ENCODE data around the gene EME1.

The EME1 gene

GRCh38 chr17:50364061-50364458, 9.0 kb upstream of the EME1 start:
- no peak for DNase-seq

GRCh38 chr17:50364715-50365114, 8.3 kb upstream of the EME1 start:
- no peak for DNase-seq

GRCh38 chr17:50365165-50365564, 7.9 kb upstream of the EME1 start:
- DNase-seq, result no peak

- no peak for DNase-seq
Measured at GRCh38 chr17:50365649-50366393, 7.2 kb upstream of the EME1 start.

GRCh38 chr17:50367401-50367800, 5.6 kb upstream of the EME1 start:
- DNase-seq, result no peak

GRCh38 chr17:50370052-50370451, 3.0 kb upstream of the EME1 start:
- no peak for DNase-seq

- no peak for DNase-seq
Measured at GRCh38 chr17:50371526-50371925, 1.5 kb upstream of the EME1 start.

- DNase-seq, result peak in 1 of 2 experiments; percentile 53
Measured at GRCh38 chr17:50372222-50372757, 739 bp upstream of the EME1 start.

- no peak for DNase-seq
Measured at GRCh38 chr17:50373705-50374104, 676 bp downstream of the EME1 start.

GRCh38 chr17:50375858-50376538, 3.0 kb downstream of the EME1 start:
- DNase-seq, result no peak

GRCh38 chr17:50379351-50380132, 6.5 kb downstream of the EME1 start:
- no peak for DNase-seq

- DNase-seq, result no peak
Measured at GRCh38 chr17:50380369-50381259, 7.6 kb downstream of the EME1 start.

- DNase-seq, result no peak
Measured at GRCh38 chr17:50381260-50381815, 8.3 kb downstream of the EME1 start.

- DNase-seq, result no peak
Measured at GRCh38 chr17:50381920-50382319, 8.9 kb downstream of the EME1 start.

- DNase-seq, result no peak
Measured at GRCh38 chr17:50382931-50383330, 9.9 kb downstream of the EME1 start.

- DNase-seq, result no peak
Measured at GRCh38 chr17:50386510-50386909, 13.5 kb downstream of the EME1 start.

GRCh38 chr17:50388728-50389127, 15.7 kb downstream of the EME1 start:
- DNase-seq, result no peak

- no peak for DNase-seq
Measured at GRCh38 chr17:50389534-50389933, 16.5 kb downstream of the EME1 start.

GRCh38 chr17:50392621-50393020, 19.6 kb downstream of the EME1 start:
- no peak for DNase-seq

GRCh38 chr17:50393700-50394099, 20.7 kb downstream of the EME1 start:
- no peak for DNase-seq

- no peak for DNase-seq
Measured at GRCh38 chr17:50394711-50395110, 21.7 kb downstream of the EME1 start.
